GM19193 (cell line): ENCODE measurements around the gene GIPC2.

Source experiments
- POLR2A ChIP-seq: IDR thresholded peaks from 4 replicates; pipeline ENCODE4 v1.6.1; 2011; ENCODE audit not compliant: insufficient read depth, insufficient read length; ENCODE audit errors: extremely low read depth

GIPC2 gene

DNA sequence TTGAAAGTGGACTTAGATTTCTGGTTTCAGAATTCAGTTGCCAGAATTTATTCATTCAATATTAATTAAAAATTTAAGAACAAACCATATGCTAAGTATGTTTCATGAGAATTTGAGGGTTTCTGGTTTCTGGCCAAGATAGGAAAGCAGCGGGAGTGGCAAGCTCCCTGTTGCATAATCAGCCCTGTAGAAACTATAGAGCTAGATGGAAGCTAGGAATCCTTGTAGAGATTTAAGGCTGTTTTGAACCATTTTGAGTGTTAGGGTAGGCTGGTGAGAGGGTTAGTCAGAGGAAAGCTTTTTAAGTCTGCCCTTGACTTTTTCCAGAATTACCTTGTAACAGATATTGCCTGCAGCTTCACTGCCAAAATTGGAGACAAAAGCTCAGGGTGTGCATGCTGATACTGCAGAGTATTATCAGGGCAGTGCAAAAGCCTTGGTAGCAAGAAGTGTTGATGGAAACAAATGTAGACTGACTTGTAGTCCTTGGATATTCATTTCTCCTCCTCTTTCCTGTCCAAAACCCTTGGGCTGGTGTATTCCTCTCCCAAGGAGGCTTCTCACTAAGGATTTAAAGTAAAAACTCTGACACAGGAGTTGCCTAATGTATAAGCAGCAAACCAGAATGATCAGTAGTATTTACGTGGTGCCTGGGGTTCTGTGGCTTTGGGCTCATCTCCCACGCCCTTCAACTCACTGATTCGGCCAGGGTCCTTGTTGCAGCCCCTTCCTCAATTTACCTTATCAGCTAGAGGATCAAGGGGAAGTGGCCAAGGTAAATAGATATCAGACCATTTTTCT, 12.6 kb upstream of the GIPC2 start:
- TF ChIP-seq POLR2A, result no peak

- no peak for TF ChIP-seq POLR2A
These were observed 12.0 kb upstream of the GIPC2 start for GRCh38 chr1:78033797-78034172.

DNA sequence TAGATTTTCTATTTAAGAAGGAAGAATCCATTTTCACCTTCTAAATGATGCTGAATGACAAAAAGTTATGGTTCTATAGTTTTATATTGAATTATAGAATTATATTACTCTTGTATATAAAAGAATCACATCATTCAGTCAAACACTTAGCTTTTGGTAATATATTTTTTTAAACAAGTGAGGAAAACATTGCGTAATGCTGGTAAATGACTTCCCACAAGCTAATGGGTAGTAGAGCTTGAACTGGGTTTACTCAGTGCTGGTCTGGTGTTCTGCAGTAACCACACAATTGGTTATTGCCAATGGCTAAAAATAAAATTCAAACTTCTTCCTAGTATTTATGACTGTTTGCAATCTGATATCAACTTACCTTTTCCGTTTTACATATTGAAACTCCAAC, 10.6 kb upstream of the GIPC2 start:
- TF ChIP-seq POLR2A, result no peak

DNA sequence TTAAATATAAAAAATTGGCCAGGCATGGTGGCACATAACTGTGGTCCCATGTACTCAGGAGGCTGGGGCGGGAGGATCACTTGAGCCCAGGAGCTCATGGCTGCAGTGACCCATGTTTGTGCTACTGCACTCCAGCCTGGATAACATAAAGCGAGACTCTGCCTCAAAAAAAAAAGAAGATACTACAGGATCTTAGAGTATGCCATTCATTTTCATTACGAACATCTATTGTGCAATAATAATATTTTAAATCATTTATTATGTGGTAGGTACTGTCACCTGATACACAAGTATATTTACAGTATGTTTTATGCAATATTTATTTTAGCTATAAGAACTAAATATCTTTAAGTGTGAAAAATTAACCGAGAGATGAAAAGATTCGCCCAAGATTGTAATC, 9.3 kb upstream of the GIPC2 start:
- TF ChIP-seq POLR2A, result no peak

DNA sequence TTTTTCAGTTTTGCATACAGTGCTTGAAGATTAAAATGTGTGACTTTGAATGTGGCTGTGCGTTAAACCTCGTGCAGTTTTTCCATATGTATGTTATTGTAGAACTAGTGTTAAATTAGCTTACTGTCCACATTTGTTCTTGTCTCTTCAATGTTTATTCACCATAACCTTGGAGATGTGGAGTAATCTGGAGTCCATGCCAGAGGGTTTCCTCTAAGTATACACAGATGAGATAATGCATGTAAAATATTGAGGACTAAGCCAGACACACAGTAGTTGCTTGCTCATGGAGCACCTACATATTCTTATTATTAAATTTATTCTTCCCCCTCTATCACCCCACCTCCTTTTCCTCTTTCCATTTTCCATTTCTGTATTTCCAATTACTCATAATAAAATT, 7.7 kb upstream of the GIPC2 start:
- no peak for TF ChIP-seq POLR2A

DNA sequence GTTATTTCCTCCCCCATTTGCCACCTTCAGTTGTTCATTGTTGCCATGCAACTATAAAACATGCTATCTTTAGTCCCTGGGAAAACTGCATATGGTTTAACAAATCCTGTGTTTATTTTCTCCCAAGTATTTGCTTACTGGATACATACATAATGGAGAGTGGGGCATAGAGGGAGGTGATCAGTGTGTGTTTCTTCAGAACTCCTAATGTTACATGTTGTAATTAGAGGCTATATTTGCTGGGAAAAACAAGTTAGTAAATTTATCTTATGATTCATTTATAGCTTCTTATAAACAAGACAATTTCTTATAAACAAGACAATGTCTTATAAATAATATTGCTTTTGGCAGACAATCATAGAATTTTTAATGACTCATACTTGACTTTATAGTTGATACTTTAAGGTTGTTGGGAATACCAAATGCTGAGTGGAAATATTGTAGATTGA, 7.3 kb upstream of the GIPC2 start:
- TF ChIP-seq POLR2A, result no peak

GRCh38 chr1:78040484-78041089, 5.2 kb upstream of the GIPC2 start:
- no peak for TF ChIP-seq POLR2A

DNA sequence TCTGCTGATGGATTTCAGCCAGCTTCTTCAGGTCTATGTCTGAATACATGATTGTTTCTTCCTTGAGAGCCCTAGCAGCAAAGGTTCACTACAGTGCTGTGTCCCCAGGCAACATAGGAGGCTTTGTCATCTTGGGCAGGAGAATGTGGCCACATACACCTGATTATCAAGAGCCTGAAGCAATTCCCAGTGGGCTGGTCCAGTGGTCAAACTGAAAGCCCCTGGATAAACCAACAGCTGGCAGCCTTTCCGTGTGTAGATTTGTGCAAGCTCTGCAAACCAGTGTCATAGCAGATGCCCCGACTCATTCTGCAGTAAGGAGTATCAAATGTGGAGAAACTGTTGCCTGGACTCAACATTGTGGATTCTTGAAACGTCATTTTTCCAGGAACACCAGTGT, 2.3 kb upstream of the GIPC2 start:
- no peak for TF ChIP-seq POLR2A

DNA sequence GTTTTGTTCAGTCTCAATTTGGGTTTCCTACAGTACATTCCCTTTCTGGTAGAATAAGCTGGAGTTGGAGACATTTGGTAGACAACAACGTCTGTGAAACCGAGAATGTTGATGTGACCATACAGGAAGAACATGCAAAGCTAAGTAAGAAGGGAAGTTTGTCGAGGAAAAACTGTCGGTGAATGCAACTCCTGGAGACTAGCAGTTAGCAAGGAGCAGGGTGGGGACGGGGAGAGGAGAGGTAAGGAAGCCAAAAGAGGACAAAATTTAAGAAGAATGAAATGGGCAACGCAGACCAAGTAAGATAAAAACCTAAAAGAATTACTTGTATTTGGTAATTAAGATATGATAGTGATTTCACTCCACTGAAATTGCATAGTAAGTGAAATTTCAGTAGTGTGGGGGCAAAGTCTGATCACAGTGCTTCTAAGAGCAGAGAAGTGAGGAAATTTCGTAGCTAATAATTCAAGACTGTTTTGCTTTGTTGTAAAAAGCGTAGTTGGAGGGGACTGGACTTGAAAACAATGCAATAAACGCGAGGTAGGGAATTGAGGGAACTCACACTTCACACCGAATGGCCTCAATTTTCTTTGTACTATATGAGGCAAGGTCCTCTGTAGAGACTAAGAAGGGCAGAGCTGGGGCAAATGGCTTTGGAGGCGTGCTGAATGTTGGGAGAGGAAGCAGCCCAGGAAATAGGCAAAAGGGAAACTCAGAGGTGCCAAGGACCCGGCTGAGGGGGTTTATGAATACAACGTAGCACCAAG, 787 bp upstream of the GIPC2 start:
- no peak for TF ChIP-seq POLR2A

GRCh38 chr1:78045563-78045925, 222 bp upstream of the GIPC2 start:
- TF ChIP-seq POLR2A, result no peak

DNA sequence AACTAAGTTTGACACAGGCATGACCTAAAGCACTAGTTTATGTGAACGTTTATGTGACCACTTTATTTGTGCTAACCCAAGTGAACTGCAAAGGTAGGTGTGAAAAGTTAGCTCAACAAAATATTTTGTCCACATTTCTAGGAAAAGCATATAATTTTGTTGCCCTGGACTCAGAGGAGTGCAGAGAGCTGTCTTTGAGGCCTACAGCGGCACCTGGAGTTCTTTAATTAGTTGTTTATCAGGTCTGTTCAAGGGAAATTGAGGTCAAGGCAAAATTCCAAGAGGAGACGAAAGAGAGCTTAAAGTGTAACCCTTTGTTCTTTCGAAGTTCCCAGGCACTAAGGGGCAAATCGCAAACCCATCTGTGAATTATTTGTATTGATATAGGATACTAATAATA, 1.3 kb downstream of the GIPC2 start:
- TF ChIP-seq POLR2A, result no peak

GRCh38 chr1:78047631-78048030, 1.9 kb downstream of the GIPC2 start:
- no peak for TF ChIP-seq POLR2A

- TF ChIP-seq POLR2A, result no peak
These were observed 2.7 kb downstream of the GIPC2 start for GRCh38 chr1:78048446-78048845.

DNA sequence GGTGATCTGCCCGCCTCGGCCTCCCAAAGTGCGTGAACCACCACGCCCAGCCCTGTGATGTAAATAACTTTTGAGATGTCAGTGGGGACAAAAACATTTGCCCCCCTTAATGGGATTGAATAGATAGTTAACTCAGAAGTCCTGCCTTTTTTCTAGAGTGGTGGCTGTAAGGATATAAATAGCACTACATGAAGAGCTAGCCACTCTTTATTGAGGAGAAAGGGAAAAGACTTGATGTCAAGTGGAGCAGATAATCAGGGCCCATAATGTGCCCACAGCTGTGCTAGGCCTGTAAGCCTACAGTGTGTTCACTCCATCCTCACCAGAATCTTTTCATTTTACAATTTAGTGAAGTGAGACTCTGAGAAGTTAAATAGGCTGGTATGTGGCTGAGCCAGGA, 3.6 kb downstream of the GIPC2 start:
- no peak for TF ChIP-seq POLR2A

- no peak for TF ChIP-seq POLR2A
These were observed 5.2 kb downstream of the GIPC2 start for GRCh38 chr1:78051005-78051404.

GRCh38 chr1:78052685-78053405, 7.1 kb downstream of the GIPC2 start:
- no peak for TF ChIP-seq POLR2A

DNA sequence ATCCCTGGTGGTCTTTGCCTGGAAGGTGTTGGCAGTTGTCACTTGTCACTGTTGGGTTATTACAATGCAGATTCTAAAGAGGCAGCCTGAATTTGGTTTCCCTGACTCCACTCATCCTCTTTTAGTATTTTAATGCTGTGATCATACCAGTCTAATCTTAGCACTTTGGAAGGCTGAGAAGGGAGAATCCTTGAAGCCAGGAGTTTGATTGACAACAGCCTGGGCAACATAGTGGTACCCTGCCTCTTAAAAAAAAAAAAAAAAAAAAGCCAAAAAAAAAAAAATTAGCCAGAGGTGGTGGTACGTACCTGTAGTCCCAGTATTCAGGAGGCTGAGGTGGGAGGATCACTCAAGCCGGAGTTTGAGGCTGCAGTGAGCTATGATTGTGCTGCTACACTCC, 7.7 kb downstream of the GIPC2 start:
- no peak for TF ChIP-seq POLR2A
